Brain pericyte (primary cell): ENCODE results near the gene MASP1.

ENCODE experiments used
- DNase-seq: peaks from one replicate; pipeline ENCODE4 v3.0.0-alpha.2; 2012; ENCODE audit warnings: low read depth, low spot score

The MASP1 gene, protein sequence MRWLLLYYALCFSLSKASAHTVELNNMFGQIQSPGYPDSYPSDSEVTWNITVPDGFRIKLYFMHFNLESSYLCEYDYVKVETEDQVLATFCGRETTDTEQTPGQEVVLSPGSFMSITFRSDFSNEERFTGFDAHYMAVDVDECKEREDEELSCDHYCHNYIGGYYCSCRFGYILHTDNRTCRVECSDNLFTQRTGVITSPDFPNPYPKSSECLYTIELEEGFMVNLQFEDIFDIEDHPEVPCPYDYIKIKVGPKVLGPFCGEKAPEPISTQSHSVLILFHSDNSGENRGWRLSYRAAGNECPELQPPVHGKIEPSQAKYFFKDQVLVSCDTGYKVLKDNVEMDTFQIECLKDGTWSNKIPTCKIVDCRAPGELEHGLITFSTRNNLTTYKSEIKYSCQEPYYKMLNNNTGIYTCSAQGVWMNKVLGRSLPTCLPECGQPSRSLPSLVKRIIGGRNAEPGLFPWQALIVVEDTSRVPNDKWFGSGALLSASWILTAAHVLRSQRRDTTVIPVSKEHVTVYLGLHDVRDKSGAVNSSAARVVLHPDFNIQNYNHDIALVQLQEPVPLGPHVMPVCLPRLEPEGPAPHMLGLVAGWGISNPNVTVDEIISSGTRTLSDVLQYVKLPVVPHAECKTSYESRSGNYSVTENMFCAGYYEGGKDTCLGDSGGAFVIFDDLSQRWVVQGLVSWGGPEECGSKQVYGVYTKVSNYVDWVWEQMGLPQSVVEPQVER

DNA sequence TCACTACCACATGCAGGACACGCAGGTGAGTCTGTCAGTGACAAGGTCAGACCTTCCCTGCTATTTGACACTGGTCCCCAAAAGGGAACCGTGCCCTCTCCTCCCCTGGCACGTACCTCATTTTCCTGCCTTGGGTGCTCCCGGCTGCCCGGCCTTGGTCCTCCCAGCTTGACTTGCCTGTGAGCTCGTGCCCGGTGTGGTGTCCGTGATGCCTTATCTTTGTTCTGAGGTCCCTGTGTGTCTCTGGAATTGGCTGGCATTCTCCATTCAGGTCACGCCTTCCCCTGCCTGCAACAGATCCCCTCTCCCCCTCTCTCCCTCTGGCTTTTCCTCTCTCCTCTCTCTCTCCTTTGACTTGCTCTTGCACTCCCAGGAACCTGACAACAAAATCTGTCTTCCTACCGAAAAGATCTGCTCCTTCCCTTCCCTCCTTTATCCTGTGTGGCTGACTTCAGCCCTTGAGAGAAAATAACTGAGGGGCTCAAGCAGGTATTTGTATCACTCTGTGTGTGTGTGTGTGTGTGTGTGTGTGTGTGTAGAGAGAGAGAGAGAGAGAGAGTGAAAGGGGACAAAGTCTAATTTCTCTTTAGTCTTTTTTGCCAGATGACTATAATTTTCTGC, at the start of gene MASP1:
Gene MASP1, minus strand, starts transcription at position 226 of the 621 bp plus-strand sequence. Its CDS starts 105 bp downstream, at position 121.
- DNase-seq = no peak

DNA sequence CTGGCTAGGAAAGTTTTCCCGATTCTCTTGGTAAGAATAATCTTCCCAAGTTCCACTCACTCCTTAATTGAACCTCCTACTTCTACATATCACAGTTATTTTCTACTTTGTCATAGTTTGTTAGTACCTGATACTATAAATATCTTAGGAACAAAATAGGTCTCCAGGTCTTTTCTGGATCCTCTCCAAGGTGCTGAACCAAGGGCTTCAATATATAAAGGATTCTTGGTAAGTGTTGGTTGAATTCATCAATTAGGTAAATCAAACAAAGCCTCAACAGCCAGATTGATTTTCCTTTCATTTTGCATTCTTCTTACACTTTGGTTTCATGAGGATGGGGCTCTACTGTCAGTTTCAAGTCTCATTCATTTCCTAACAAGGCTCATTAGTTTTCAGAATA, 49.0 kb upstream of the MASP1 start:
- DNase-seq = no peak

GRCh38 chr3:187336322-187336721, 44.8 kb upstream of the MASP1 start:
- no peak for DNase-seq

DNA sequence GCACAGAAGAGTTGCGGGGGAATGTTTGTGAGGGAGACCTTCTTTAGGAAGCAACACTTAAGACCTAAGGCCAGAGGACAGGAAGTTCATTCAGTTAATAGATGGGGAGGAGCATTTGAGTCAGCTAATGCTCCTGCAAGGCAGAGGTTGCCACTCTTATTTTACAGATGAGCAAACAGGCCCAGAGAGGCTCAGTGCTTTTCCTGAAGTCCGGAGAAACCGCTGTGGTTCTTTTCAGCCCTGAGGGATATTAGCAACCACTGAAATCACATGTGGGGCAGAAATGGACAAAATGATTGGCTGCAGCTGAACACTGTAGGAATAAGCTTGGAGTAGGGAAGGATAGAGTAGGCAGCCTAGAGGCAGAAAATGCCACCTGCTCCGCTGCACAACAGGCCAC, 43.4 kb upstream of the MASP1 start:
- no peak for DNase-seq

DNA sequence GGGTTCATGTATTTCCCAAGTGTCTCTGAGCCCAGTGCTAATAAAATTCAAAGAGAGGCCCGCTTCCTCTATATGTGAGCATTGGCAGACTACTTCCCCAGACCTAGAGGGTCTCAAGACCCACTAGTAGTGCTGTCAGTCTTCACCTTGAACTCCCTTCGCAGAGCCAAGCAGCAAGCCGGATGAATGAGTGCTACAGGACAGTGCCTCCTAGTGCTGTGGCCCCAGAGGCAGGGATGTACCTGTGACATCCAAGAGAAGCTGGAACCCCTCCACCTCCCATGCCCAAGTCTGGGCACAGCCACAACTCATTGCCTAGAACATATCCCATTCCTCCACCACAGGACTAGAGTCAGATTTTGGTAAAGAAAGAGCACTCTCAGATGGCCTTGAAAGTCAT, 37.2 kb upstream of the MASP1 start:
- no peak for DNase-seq

DNA sequence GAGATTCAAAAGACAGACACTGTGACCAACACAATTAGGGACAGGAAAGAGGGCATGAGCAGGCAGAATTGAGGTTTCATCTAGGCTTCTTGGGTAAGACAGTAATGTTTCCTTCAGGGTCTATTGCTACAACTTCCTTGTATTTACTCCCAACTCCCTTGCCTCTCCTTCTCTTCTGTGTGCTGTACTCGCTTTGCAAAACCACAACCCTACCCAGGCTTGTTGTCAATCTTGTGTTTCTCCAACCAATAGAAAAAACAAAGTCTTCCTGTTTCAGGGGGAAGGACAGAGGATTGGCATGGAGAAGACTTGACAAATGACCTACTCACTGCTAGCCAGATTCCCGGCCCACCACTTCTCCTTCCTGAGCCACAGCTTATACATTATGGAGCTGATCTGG, 36.3 kb upstream of the MASP1 start:
- DNase-seq = no peak

DNA sequence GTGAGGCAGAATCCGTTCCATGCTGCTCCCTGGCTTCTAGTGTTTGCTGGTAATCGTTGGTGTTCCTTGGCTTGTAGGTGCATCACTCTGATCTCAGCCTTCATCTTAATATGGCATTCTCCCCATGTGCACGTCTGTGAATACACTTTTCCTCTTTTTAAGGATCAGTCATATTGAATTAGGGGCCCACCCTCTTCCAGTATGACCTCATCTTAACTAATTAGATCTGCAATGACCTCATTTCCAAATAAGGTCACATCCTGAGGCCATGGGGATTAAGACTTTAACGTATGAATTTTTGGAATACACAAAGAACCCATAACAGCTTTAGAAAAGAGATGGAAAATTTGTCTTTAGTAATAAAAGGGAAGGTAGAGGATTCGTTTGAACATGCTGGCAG, 34.1 kb upstream of the MASP1 start:
- no peak for DNase-seq

DNA sequence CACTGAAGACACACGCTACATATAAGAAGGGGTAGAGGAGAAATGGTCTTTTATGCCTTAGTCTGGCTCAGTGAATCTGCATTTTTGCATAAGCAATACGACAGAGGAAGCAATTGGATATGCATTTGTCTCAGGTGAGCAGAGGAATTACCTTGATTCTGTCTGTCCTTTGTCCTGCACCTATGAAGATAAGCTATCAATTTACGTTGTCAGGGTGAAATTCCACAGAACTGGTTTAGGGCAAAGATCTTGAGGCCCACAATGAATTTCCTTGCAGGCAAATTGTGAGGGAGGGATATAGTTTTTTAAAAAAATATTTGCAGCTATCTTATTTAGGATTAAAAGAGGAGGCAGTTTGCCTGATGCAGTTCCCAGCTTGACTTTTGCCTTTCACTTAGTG, 31.6 kb upstream of the MASP1 start:
- DNase-seq = no peak

GRCh38 chr3:187322291-187322690, 30.8 kb upstream of the MASP1 start:
- no peak for DNase-seq

GRCh38 chr3:187321766-187322165, 30.2 kb upstream of the MASP1 start:
- DNase-seq = no peak

DNA sequence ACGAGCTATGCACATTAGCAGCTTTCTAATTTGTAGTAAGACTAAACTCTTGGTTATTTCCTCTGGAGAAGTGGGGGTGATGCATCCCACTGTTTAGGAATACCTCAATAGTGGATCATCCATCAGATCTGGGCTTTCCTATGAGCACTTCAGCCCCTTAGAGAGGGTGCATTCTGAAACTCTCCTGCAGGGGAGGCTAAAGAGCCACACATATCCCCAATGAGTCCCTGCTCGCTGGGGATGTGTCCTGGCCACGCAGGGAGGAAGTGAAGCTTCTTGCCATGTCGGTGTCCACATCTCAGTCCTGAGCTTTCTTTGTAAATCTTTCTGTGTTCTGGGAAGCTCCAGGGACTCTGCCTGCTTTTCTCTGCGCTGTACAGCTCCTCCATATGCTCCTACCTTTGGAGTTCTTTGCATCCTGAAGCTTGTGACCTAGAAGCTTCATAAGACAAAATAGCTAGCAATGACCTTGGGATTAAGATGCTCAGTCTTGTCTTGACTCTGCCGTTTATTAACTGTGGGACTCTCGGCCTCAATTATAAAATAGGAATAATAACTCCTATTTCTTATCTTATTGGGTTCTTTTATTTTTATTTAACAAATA, 28.3 kb upstream of the MASP1 start:
- peak; percentile 20 for DNase-seq

DNA sequence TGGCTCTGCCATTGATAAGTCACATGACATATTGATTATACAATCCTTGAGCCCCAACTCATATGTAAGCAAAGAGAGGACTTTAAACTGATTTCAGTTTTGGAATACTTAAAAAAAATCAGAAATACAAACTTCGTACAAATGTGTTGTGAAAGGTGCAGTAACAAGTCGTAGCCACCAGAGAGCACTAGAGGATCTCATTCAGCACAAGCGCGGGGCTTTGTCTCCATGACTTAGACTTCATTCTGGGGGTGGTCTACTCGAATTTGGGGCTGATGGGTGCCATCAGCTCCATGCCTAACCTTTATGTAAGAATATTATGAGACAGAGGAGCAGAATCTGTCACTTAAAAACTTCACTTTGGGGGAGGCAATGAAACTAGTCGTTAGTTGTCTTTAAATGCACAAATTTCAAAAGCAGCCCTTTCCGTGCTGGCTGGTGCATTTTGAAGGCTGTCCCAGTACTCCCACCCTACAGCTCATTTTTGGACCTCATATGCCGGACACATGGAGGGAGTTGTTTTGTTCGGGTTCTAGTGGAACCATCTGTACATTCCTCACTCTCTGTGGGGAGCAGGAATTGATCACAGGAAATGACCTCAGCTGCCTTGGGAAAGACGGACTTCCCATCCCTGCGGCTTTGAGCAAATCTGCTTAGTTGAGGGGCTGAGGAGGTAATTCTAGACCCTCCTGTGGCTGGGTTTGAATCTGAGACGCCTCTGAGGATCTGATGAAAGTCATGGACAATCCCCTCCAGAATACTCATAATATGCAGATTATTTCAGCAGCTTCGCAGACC, 27.5 kb upstream of the MASP1 start:
- DNase-seq = peak; percentile 30

DNA sequence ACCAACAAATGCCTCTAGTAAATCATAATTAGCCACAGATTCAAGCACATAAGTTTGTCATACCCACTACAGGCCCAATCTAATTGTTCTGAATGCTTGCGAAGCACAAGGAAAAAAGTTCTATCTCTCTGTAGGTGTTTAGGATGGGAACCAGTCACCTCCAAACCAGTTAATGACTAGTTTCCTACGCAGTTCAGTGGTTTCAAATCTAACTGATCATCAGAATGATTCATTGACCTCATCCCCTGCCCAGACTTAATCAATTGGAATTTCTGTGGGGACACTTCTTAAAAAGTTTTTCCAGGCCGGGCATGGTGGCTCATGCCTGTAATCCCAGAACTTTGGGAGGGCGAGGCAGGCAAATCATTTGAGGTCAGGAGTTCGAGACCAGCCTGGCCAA, 24.3 kb upstream of the MASP1 start:
- DNase-seq = no peak

DNA sequence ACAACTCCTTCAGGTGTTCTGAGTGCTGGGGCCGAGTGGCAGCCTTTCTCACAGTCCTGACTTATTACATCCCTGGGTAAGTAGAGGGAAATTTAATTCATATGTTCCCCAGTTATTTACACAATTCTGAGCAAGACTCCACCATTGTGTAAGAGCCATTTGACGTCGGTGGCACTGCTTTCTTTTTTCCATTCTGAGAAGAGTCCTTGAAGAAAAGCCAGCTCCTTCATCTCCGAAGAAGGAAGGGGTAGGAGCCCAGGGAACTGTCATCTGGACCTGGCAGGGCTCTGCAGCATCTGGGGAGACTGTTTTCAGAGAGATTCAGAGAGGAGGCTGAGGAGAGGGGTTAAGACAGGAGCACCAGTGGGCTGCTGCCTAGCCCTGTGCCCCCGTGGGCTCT, 22.6 kb upstream of the MASP1 start:
- DNase-seq = no peak

DNA sequence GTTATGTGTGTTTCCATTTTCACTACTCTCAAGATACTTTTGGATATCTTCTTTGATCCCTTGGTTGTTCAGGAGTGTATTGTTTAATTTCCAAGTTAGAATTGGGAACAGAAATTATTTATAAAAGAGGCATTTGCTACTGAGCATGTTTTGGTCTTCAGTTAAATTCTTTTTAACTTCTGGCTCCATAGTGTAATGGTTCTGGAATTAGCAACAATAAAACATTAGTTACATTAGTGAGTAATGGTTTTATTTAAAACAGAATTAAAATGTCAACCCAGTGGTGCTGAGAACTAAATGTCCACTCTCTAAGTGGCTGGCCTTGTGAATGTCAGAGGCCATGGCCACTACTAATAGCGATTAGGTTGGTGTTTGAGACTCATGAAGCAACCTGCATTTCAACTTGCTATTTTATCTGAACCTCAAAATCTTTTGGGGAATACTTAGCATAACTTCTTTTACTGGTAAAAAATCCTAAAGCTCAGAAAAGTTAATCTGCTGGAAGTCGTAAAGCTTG, 19.5 kb upstream of the MASP1 start:
- DNase-seq = no peak

GRCh38 chr3:187310226-187310625, 18.7 kb upstream of the MASP1 start:
- DNase-seq = no peak

- no peak for DNase-seq
These were observed 14.3 kb upstream of the MASP1 start for GRCh38 chr3:187305881-187306280.

DNA sequence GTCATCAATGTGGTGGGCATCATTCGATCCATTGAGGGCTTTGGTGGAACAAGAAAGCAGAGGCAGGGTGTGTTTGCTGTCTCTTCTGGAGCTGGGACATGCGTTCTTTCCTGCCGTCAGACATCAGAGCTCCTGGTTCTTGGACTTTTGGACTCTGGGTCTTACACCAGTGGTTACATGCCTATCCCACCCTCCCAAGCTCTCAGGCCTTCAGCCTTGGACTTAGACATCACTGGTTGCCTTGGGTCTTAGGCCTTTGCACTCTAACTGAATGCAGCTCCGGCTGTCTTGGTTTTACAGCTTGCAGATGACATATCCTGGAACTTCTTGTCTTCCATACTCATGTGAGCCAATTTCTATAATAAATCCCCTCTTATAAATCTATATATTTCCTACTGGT, 8.1 kb upstream of the MASP1 start:
- no peak for DNase-seq

GRCh38 chr3:187296911-187297310, 5.4 kb upstream of the MASP1 start:
- DNase-seq = no peak

DNA sequence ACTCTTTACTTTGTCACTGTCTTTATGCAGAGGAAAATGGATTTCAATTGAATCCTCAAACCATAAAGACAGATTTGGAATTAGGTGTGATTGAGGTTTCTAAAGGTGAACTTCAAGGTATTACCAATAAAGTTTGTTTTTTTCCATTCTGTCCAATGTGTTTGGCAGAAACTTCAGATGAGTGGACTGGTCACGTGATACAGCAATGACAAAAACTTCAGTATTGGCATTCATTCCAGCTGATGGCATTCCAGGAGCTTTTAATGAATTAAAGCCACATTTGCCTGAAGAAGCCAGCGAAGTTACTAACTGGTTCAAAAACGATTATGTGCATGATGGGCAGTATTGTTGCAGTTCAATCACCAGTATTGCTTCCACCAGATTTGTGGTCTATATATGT, 4.5 kb upstream of the MASP1 start:
- DNase-seq = no peak

GRCh38 chr3:187295316-187296034, 3.9 kb upstream of the MASP1 start:
- DNase-seq = no peak
